HG03457 (cell line): ENCODE measurements around the gene CEBPZOS.
"Not testable (repeated sequence)": the region's sequence is repeated elsewhere in the genome, so short reads cannot be mapped to it uniquely, and the experiment has no call there.

ENCODE experiments used
- ATAC-seq: cut with Tn5 transposase; IDR thresholded peaks from one replicate; pipeline ENCODE4 v1.9.1; 2021; ENCODE audit warnings: moderate number of reproducible peaks; ENCODE audit not compliant: unreplicated experiment

The CEBPZOS gene

DNA sequence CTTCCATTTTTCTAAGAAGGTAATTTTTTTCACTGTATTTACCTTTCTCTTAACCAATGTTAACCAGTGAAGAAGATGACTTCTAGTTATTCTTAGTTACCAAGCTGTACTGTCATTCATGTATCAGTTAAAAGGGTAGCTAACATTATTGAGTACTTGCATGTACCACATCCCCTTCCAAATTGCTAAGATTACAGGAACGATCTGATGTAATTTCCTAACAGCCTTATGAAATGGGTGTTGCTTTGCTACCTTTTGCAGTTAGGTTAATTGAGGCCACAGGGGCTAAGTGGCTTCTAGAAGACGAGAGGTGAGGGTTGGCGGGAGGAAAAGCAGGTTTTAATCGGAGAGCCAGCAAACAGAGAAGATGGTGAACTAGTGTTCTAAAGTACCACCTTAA lies 6.0 kb upstream of the CEBPZOS start:
- no peak for ATAC-seq

- ATAC-seq = no peak
Measured at GRCh38 chr2:37191253-37191652, 5.0 kb upstream of the CEBPZOS start.

DNA sequence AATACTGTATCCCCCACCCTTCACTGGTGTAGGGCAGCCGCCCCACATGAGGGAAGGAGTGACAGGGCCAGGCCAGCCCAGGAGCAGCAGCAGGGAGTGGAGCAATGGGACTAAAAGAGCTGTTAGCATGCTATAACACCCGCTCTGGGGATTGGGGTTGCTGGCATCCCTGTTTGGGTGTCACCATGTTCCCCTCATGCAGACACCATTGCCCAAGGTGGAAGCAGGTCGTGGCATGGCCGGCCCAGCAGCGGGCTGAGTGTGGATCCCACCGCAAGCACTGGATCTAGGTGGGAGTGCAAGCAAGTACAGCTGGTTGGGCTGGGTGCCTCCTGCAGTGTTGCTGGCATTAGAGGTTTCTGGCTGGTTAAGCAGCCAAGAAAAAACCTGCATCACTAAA lies 4.5 kb upstream of the CEBPZOS start:
- no peak for ATAC-seq

- ATAC-seq = no peak
Measured at GRCh38 chr2:37192551-37192950, 3.7 kb upstream of the CEBPZOS start.

DNA sequence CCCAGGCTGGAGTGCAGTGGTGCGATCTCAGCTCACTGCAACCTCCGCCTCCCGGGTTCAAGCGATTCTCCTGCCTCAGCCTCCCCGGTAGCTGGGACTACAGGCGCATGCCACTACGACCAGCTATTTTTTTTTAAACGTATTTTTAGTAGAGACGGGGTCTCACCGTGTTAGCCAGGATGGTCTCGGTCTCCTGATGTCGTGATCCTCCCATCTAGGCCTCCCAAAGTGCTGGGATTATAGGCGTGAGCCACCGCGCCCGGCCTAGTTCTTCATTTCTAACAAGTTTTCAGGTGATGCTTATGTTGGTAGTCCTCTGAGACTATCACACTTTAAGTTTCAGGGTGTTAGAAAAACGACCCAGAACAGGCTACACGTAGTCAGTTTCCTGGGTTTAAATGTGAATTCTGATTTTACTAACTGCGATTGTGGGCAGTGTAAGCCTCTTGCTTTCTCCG lies 405 bp upstream of the CEBPZOS start:
- not testable (repeated sequence) for ATAC-seq

DNA sequence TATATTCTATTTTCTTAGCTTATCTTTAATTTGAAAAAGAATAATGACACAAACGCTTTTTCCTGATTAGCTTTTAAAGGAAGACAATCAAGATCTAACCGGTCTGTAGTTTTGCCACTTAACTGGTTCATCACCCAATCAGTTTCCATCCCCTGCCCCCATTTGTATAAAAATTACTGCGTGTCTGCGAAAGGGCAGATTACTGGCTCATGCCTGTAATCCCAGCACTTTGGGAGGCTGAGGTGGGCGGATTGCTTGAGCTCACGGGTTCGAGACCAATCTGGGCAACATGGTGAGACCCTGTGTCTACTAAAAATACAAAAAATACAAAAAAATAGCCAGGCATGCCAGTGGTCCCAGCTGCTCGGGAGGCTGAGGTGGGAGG lies 2.4 kb downstream of the CEBPZOS start:
- ATAC-seq = no peak

- ATAC-seq = no peak
Measured at GRCh38 chr2:37201208-37201607, 4.9 kb downstream of the CEBPZOS start.

DNA sequence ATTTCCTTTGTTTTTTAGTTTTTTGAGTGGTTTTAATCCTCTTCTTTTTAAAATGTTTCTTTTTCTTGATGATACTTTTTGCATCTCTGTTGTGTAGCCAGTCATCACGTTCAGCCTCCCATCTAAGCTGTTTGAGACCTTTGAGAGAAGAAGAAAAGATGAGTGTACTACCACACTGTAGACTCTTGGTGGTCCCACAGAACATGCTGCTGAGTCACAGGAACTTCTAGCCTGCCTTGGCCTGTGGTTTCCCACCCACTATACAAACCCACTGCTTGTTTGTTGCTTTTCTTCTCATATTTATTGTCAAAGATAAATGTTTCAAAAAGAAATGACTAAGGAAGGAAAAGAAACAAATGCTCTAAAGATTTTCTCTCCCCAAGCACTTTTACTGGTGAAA lies 5.5 kb downstream of the CEBPZOS start:
- ATAC-seq = no peak

- ATAC-seq = no peak
Measured at GRCh38 chr2:37203708-37204107, 7.4 kb downstream of the CEBPZOS start.

GRCh38 chr2:37205071-37205661 lies 8.9 kb downstream of the CEBPZOS start:
- not testable (repeated sequence) for ATAC-seq

DNA sequence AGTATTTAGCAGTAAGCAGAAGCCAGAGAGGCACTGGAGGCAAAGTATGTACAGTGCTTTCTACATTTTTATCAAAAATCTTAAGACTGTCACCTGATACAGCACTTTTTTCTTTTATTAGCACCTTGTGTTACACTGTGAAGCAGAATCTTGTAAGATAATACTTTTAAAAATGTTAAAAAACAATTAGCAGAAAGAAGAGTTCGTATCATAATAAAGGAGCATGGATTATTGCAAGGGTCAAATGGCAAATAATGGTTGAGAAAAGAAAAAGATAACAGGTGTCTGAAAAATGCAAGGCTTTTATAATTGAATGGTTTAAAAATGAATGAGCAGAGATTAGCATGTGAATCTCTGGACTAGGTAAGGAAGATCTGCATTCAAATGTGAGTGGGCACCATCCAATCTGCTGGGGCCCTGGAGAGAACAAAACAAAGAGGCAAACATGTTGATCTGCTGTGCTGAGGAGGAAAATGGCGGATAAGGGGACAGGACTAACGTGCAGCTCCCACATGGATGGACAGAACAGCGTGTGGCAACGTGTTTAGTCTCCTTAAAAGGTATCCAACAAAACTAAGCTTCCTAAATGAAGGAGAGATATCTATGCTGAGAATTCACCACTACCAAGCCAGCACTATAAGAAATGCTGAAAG lies 9.5 kb downstream of the CEBPZOS start:
- ATAC-seq = no peak

GRCh38 chr2:37206760-37207159 lies 10.5 kb downstream of the CEBPZOS start:
- ATAC-seq = not testable (repeated sequence)

DNA sequence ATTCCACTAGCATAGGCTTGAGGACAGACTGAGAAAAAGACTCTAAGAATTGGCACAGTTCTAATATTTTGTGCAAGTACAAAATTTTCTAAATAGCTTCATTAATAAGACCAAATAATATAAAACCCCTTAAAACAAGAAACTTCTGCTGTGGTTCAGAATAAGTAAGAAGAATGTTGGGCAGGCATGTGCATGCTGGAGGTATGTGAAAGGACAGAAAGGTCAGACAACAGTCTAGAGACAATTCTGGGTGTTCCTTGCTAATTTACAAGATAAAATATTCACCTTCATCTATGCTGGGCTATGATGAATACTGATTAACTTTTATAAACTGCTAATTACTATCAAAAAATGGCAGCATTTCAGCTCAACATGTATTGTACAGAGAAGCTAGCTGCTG lies 14.9 kb downstream of the CEBPZOS start:
- ATAC-seq = no peak

DNA sequence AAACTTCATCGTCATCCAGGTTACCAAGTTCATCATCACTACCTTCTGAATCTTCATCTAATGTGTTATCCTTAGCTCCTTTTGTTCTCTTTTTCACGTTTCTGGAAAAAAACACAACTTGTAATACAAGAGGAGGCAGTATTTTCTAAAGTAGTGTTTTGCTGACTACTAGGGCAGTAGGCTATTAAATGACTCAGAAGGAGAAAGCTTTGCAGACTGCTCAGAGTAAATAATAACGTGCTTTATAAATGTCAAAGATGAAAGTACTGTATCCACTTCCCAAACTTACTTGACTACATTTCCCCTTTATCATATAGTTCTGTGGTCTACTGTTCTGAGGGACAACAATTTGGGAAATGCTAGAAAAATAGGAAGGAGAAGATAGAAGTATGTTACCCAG lies 15.6 kb downstream of the CEBPZOS start:
- ATAC-seq = no peak

GRCh38 chr2:37215250-37215649 lies 19.0 kb downstream of the CEBPZOS start:
- no peak for ATAC-seq

GRCh38 chr2:37219046-37219445 lies 22.8 kb downstream of the CEBPZOS start:
- no peak for ATAC-seq

DNA sequence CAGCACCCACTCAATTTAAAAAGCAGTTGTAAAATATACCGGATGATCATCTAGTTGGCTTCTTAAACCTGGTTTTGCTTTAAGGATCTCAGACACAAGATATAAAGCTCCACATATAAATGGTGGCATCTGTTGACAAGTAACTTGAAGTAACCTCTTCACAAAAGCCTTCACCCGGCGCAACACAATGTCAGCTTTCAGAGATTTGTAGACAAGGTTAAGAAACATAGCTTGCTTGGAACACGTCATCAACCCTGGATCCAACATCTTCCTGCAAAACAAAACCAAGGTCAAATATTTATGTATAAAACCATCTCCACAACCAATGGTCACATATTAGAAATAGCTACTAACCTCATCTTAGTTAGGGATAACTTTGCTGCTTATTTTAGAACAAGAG lies 26.8 kb downstream of the CEBPZOS start:
- no peak for ATAC-seq

DNA sequence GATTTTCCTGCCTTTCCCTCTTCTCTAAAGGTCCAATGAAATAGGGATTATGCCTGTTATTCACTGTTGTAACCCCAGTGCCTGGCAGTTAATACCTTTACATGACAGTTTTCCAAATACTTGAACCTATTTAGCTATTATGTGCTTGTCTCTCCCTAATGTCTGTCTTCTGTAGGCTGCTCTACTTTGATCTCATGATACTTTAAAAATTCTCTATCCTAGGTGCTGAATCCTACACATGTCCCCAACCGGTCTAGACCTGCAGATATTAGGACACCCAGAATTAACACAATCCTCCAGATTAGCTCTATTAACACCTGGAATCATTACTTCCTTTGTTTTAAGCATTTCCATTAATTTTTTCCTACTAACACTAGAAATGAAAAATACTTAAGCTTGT lies 27.8 kb downstream of the CEBPZOS start:
- ATAC-seq = no peak

DNA sequence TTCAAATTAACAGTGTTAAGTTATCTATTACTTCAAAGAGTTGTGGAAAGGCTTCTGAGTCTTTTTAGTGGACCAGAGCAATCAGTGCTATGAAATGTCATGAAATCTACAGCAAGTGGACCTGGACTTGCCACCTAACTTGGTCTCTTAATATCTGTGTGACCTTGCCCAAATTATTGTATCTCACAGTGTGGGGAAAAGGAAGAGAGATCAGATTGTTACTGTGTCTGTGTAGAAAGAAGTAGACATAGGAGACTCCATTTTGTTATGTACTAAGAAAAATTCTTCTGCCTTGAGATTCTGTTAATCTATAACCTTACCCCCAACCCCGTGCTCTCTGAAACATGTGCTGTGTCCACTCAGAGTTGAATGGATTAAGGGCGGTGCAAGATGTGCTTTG lies 28.8 kb downstream of the CEBPZOS start:
- not testable (repeated sequence) for ATAC-seq

- ATAC-seq = no peak
Measured at GRCh38 chr2:37226863-37227262, 30.6 kb downstream of the CEBPZOS start.

DNA sequence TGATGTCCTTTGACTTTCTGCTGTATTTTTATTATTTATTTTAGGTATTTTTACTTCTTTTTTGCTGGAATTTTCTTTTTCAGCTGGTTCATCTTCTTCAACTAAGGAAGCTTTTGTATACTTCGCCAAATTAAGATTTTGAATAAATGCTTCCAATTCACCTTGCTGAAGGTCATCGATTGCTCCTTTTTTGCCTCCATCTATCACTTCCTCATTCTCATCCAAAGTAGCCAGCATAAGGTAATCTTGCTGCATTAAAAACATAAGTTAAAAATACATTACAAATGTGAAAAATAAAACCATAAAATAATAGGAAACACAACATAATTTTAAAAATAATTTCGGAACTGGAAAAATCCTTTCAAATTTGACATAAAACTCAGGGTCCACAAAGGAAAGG lies 32.5 kb downstream of the CEBPZOS start:
- ATAC-seq = no peak

GRCh38 chr2:37230581-37230980 lies 34.3 kb downstream of the CEBPZOS start:
- ATAC-seq = no peak
